GM19351 (cell line): Measurements from ENCODE around the gene SLC25A13.
"Not testable (repeated sequence)": the region's sequence is repeated elsewhere in the genome, so short reads cannot be mapped to it uniquely, and the experiment has no call there.

ENCODE experiments used
- ATAC-seq: cut with Tn5 transposase; IDR thresholded peaks from one replicate; pipeline ENCODE4 v1.9.1; 2021; ENCODE audit warnings: mild to moderate bottlenecking, moderate library complexity; ENCODE audit not compliant: unreplicated experiment

SLC25A13 gene

DNA sequence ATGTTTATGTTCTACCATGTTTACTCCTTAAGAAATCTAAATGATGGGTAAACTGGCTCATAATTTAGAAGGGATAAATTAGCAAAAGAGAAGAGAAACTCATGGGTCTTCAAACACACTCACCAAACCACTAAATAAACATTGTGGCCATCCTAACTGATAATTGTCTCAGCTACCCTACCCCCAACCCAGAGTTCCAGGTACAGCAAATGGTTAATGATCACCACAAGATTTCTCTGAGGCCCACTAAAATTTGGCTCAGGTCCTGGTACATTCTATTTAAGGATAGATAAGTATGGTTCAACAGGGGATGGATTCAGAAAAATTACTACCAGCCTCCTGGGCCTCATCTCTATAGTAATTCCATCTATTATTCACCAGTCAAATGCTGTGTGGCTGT, 21.4 kb downstream of the SLC25A13 start:
- no peak for ATAC-seq

DNA sequence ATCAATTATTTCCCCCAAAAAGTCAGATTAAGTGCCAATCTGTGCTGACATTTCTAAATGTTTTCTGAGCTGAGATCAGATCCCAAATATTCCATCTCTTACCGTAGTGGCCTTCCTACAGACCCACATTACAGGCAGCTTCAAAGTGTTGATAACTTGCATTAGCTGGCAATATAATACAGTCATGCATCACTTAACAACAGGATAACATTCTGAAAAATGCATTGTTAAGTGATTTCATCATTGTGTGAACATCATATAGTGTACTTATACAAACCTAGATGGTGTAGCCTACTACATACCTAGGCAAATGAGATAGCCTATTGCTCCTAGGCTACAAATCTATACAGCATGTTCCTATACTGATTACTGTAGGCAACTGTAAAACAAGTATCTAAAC, 22.4 kb downstream of the SLC25A13 start:
- ATAC-seq = no peak

DNA sequence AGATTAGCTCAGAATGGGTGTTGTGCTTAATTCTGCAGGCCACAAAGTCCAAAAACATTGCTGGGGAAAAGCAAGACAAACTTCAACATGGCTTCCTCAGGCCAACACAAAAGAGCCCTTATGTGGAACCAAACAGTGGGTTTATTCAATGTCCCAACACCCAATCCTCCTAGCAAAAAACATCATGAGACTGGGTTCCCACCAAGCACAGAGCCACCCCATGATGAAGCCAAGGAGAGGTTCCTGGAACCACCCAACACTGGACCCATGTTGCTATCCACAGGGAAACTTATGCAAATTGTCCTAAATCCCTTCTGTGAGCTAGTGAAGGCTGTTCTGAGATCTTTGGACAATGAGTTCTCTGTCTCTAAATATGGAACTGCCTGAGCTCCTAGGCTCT, 24.0 kb downstream of the SLC25A13 start:
- no peak for ATAC-seq

DNA sequence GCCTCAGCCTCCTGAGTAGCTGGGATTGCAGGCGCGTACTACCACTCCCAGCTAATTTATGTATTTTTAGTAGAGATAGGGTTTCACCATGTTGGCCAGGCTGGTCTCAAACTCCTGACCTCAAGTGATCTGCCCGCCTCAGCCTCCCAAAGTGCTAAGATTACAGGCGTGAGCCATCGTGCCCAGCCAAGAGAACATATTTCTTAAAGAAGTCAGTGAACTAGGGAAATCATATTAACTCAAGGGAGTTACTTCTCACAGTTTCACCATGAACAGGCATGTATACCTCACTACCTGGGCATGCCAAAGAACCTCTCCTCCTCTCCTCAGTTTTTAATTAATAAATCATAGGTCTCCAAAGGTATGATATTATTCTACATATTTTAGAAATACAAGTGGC, 24.5 kb downstream of the SLC25A13 start:
- not testable (repeated sequence) for ATAC-seq

DNA sequence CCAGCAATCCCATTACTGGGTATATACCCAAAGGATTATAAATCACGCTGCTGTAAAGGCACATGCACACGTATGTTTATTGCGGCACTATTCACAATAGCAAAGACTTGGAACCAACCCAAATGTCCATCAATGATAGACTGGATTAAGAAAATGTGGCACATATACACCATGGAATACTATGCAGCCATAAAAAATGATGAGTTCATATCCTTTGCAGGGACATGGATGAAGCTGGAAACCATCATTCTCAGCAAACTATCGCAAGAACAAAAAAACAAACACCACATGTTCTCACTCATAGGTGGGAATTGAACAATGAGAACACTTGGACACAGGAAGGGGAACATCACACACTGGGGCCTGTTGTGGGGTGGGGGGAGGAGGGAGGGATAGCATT, 28.0 kb downstream of the SLC25A13 start:
- ATAC-seq = not testable (repeated sequence)

DNA sequence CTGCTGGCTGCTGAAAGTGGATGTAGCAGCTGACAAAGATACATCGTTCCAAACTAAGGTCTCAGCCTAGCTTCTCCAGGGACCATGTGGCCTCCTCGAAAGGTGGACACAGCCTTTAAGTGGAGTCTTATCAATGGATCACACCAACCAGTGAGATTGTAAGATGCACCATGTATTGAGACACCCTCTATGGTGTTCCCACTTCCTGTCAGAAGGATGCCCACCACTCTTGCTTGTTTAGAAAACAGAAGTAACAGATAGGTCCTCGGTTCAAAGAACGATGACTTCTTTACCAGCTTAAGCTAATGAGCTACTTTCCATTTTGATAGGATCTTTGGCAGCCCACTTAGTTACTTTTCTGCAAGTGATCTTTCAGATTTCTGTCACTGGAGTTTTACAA, 34.3 kb downstream of the SLC25A13 start:
- no peak for ATAC-seq

DNA sequence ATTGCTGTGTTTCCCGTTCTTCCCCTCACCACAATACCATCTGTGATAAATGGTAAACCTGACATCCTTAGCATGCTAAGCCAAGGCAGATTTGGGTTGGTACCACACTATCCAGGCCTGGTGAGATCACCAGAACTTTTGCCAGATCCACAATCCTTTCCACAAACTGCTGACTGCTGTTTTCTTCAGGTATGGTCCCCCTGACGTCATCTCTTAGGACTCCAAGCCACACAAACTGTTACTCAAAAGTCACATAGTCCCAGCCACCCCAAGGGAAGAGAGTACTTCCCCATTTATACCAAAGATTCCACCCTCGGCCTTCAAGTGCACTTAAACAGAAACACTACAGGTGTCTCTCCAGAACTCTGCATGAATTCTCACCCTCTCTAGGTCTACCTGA, 34.8 kb downstream of the SLC25A13 start:
- peak; percentile 29 for ATAC-seq

DNA sequence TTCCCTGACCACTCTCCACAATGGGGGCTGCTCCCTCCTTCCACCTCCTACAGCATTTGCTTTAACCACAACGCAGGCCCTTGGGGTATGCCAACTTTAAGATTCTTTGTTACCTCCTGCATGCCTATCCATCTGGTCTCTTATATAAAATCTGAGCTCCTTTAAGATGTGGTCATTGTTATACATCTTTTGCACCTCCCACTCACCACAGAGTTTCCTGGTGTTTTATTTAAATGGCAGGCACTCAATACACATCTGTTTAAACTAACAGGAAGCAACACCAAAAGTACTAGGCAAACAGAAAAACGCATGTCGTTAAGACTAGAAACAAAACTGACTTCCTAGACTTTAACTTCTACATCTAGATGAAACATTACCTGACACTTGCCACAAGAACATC, 36.3 kb downstream of the SLC25A13 start:
- ATAC-seq = peak; percentile 80

DNA sequence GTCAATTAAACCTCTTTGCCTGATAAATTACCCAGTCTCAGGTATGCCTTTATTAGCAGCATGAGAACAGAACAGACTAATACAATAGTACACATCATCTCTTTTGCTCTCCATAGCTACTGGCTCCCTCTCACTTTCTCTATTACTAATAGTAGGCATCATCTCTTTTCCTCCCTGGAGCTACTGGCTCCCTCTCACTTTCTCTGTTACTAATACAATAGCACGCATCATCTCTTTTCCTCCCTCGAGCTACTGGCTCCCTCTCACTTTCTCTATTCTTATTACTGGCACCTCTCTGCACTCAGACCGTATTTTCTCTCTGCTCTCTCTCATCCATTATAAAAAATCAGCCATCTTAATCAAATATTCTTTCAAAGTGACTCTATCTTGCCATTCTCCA, 37.1 kb downstream of the SLC25A13 start:
- ATAC-seq = no peak

DNA sequence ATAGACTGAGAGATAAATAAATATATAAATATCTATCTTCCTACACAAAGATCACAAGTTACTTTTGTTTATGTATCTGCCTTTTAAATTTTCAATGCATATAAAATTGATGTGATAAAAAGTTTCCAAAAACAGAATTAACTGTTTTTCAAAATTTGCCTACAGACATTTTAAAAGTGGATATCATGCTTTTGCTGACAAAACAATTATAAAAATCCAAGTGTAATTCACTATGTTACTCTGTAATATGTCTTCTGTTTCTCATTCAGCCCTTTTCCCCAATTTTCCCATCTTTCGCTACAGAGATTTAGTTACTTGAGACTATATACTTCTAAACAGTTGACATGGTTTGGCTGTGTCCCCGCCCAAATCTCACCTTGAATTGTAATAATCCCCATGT, 37.7 kb downstream of the SLC25A13 start:
- no peak for ATAC-seq

DNA sequence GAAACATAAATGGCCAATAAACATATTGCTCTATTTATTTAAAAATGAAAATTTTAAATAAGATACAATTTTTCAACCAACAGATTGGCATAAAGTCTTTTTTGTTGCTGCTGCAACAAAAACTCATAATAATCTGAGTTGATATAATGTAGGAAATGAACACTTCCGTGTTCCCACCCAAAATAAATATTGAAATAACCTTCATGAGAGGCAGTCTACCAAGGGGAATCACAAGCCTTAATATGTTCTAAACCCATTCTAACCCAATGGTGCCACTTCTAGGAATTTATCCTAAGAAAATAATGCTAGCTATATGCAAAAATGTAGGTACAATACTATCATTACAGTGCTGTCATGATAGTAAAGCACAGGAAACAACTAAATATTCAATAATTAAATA, 39.1 kb downstream of the SLC25A13 start:
- no peak for ATAC-seq

DNA sequence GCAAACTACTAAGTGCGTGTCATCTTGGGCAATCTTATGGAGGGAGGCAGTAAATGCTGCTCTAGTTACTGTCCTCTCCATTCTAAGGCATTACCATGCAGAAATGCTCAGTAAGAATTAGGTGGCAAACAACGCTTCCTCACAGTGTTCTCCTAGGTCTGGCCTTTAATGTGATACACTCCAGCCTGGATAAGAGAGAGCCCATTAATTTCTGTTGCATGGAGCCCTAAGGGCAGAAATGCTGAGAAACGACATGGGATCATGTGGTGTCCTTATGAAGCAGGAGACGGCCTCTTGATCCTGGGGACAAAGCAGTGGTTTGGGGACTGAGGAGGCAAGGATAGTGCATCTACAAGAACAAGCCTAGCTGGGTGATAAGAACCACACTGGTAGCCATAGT, 44.0 kb downstream of the SLC25A13 start:
- no peak for ATAC-seq

DNA sequence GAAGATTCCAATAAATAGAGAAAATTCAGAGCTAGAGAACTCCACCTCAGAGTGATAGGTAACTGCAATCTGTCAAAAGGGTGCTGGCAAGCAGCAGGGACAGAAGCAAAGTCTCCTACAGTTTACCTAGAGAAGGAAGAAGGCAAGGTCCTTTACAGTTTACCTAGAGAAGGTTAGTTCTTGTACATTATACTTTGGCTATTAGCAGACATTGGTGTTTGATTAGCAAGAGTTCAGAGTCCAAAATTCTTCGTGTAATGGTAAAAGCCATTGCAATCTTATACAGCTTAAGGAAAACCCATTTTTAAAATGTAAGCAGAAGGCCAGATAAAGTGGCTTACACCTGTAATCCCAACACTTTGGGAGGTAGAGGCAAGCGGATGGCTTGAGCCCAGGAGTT, 45.9 kb downstream of the SLC25A13 start:
- no peak for ATAC-seq

DNA sequence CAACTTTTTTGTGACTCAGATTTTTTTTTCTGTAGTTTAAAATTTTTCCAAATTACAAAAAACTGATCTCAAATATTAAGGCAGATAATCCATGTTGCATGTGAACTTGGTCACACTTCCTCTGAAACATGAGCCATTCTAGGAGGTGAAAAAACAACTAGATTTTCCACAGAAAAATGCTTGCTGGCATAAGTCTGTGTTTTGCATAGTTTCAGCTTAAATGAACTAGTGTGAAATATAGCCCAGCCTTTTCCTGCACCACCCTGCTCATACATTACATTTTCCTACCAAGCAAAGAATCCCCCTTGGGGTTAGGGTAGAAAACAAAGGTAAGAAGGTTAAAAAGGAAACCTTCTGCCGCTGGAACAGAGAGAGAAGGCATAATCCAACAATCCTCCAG, 48.2 kb downstream of the SLC25A13 start:
- no peak for ATAC-seq

DNA sequence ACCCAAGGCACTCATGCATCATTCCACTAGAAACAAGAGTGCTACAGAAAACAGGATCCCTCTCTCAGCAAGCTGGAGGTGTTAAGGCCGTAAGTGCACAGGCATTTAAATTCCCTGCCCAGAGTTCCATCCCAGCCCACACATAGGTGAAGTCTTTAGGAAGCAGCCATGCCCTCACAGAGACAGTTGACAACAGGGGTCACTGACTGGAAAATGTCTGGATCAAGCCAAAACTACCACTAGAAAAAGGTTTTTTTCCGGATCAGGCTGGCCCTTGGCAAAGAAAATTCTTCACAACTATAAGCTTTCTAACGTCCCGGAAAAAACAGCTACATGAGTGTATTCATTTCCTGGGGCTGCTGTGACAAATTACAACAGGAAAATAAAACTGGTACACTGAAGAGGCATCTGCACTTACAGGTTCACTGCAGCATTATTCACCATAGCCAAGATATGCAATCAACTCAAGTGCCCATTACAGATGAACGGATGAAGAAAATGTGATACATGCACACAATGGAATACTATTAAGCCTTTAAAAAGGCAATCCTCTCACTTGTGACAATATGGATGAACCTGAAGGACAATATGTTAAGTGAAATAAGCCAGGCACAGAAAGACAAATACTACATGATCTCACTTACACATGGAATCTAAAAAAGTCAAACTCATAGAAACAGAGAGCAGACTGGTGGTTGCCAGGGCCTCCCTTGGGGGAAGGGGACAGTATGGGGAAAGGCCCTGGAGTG, 52.5 kb downstream of the SLC25A13 start:
- no peak for ATAC-seq

DNA sequence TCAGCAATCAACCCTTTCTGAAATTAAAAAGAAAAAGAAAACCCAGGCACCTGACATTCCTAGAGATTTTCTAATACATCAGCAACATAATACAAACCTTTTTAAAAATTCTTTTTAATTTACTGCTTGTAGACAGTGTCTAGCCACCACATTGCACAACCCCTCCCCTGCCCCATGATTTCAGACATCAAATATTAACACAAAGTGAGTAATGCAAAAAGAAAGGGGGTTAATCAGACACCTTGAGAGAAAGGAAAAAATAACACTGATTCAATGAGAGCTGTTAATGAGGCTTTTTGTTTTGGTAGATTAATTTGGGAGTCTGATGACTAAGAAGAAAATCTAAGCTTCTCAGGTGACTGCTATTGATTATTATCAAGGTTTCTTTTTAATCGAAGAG, 55.3 kb downstream of the SLC25A13 start:
- ATAC-seq = no peak

DNA sequence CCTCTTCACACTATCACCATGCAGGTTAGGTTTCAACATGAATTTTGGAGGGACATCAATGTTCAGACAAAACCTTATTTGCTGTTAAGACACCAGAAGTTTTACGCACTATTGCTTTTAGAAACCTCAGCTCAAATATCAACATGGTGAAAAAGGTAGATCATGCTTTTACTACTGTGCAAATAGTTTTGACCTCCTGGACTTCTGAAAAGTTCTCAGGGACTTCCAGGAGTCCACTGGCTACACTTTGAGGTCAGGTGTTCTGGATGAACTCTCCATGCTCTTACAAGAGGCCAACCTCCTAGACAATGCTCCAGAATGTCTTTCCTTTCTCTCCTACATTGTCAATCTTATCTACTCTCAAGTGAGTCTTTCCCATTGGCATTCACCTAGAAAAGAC, 55.9 kb downstream of the SLC25A13 start:
- ATAC-seq = no peak

DNA sequence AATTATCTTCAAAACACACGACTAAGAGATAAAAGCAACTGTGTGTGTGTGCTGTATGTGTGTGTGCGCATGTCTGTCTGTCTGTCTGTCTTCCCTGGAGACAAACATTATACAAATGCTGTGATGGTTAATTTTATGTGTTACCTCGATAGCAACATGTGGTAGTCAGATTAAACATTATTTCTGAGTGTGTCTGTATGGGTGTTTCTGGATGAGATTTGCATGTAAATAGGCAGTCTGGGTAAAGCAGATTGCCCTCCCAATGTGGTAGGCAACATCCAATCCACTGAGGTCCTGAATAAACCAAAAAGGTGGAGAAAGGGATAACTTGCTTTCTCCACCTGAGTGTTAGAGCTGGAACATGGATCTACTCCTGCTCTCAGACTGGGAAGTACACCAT, 67.9 kb downstream of the SLC25A13 start:
- ATAC-seq = no peak

DNA sequence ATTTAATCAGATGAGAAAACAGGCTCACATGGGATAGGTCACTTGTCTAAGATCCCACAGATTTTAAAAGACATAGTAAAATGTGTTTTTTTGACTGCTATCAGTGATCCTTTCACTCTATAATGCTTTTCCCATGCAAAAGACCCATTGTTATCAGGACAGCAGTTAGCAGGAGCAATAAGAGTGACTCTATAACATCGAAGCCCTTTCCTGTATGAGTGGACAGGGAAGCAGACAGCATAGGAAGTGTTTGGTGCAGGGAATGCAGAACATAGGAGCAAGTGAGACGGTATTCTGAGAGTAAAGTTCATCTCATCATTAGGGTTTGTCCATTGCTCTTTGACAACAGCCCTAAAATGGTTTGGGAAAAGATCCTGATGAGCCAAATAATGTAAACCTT, 68.5 kb downstream of the SLC25A13 start:
- no peak for ATAC-seq

DNA sequence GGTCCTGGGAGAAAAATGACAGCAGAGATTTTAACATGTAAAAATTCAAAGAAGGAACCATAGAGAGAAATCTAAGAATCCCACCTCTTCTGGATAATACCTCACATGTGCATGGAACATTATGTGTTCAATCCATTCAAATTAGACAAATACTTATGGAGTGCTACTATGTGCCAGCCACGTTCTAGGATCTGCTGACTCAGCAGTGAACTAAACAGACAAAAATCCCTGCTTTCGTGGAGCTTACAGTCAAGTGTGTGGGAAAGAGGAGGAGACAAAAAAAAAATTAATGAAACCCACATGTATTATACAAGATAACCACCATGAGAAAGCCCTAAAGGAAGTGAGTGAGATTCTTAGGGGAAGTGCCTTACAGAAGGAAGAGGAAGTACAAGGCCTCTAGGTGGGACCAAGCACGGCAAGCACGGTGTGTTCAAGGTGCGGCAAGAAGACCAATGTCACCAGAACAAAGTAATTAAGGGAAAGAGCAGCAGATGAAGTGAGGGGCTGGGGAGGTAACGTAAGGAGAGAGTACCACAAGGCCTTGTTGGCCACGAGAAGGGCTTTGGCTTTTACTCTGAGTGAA, 71.0 kb downstream of the SLC25A13 start:
- no peak for ATAC-seq

DNA sequence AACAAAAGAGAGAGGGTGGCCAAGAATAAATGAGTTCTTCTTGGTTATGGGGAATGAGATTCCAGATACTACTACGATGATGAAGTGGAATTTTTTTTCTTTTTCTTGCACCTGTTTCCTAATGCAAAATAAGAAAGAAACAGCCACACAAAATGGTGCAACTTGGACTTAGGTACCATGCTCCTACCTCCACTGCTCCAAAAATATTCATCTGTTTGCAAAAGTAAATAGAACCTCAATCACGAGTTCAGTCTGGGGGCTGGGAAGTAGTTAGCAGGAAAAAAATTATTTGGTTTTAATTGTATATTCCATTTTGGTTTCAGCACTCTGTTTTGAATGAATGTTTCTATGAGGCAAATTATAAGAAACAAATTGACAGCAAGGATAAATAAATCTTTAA, 73.5 kb downstream of the SLC25A13 start:
- ATAC-seq = no peak

DNA sequence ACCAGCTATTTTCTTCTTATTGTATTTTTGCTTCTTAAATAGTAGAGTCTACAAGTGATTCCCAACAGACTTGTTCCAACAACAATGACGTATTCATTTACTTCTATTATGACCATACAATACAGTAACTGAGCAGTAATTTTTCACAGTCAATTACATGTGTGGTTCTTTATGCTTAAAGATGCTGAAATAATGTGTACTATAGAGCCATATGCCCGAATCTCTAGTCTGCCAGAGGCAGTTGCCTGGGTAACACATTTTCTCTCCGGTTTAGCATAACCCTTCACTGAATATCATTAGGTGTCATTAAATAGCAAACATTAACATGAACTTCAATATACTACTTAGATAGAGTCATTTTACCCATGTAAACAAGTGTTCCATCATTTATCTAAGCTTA, 75.0 kb downstream of the SLC25A13 start:
- no peak for ATAC-seq

DNA sequence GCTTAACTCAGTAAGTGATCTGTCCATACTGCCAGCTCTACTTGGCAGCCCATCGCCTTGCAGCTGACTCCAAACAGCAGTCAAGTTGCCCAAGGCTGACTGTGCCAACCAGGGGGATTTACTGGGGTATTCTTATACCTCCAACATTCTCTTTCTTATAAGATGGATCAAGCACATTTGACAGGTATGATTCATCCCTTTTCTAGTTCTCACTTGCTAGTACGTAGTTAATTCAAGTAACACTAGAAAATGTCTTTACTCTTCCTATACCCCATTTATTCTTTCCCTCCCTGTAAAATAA, 77.0 kb downstream of the SLC25A13 start:
- ATAC-seq = no peak
